HepG2 (cell line): ENCODE data around the gene CCDC154. TPM values are rescaled to one million over a fixed set of nuclear protein-coding genes. Genes with fewer than 3 reads are reported as not detected.

Experiments
- KAT7 ChIP-seq: IDR thresholded peaks from 2 replicates; pipeline ENCODE4 v1.6.1; 2018; ENCODE audit warnings: borderline replicate concordance, missing compliant biosample characterization
- KLF16 ChIP-seq, 2 experiments: sonication (generic) in 1 of 2; formaldehyde crosslinking in 1 of 2; IDR thresholded peaks; 2 replicates each; pipeline versions ENCODE4 v1.6.1 to v1.8.0; 2016 to 2023; ENCODE audit warnings: missing genetic modification reagents in 2 of 2, missing compliant biosample characterization in 1 of 2
- MAZ ChIP-seq, 2 experiments: sonication (generic) in 1 of 2; formaldehyde crosslinking in 1 of 2; IDR thresholded peaks; 2 replicates each; pipeline versions ENCODE4 v1.5.0 to v1.6.1; 2012 to 2020; ENCODE audit warnings: low read depth in 2 of 2, mild to moderate bottlenecking in 2 of 2, borderline replicate concordance in 1 of 2, improper control_type of control experiment in 1 of 2, low read length in 1 of 2, missing genetic modification reagents in 1 of 2, moderate library complexity in 1 of 2
- MXD1 ChIP-seq: sonication (generic); formaldehyde crosslinking; IDR thresholded peaks from 2 replicates; pipeline ENCODE4 v1.4.0; 2020; ENCODE audit warnings: mild to moderate bottlenecking, missing genetic modification reagents
- TIGD3 ChIP-seq: sonication (generic); formaldehyde crosslinking; IDR thresholded peaks from 2 replicates; pipeline ENCODE4 v1.5.1; 2020; ENCODE audit warnings: mild to moderate bottlenecking, missing genetic modification reagents, borderline replicate concordance
- TRAFD1 ChIP-seq: sonication (generic); formaldehyde crosslinking; IDR thresholded peaks from 2 replicates; pipeline ENCODE4 v1.5.1; 2020; ENCODE audit warnings: missing genetic modification reagents, mild to moderate bottlenecking, borderline replicate concordance
- ZFP90 ChIP-seq: sonication (generic); formaldehyde crosslinking; IDR thresholded peaks from 2 replicates; pipeline ENCODE4 v1.8.0; 2022; ENCODE audit warnings: missing genetic modification reagents, mild to moderate bottlenecking, inconsistent platforms, borderline replicate concordance
- ZNF17 ChIP-seq: sonication (generic); formaldehyde crosslinking; IDR thresholded peaks from 2 replicates; pipeline ENCODE4 v1.5.0; 2020; ENCODE audit warnings: mild to moderate bottlenecking, missing genetic modification reagents
- ZNF256 ChIP-seq: sonication (generic); formaldehyde crosslinking; conservative IDR thresholded peaks from 2 replicates; pipeline ENCODE4 v1.4.0; 2020; ENCODE audit warnings: missing genetic modification reagents
- ZNF3 ChIP-seq: IDR thresholded peaks from 2 replicates; pipeline ENCODE4 v1.7.0; 2017; ENCODE audit warnings: inconsistent platforms
- ZNF333 ChIP-seq: sonication (generic); formaldehyde crosslinking; IDR thresholded peaks from 2 replicates; pipeline ENCODE4 v1.4.0; 2020; ENCODE audit warnings: mild to moderate bottlenecking, missing genetic modification reagents, borderline replicate concordance
- ZNF337 ChIP-seq: sonication (generic); formaldehyde crosslinking; IDR thresholded peaks from 2 replicates; pipeline ENCODE4 v1.5.1; 2020; ENCODE audit warnings: missing genetic modification reagents, low read depth, mild to moderate bottlenecking, borderline replicate concordance
- ZNF367 ChIP-seq: sonication (generic); formaldehyde crosslinking; IDR thresholded peaks from 2 replicates; pipeline ENCODE4 v1.4.0; 2020; ENCODE audit warnings: missing genetic modification reagents, borderline replicate concordance
- ZNF44 ChIP-seq: sonication (generic); formaldehyde crosslinking; IDR thresholded peaks from 2 replicates; pipeline ENCODE4 v1.5.1; 2020; ENCODE audit warnings: mild to moderate bottlenecking, missing genetic modification reagents
- ZNF782 ChIP-seq: sonication (generic); formaldehyde crosslinking; IDR thresholded peaks from 2 replicates; pipeline ENCODE4 v1.4.0; 2020; ENCODE audit warnings: missing genetic modification reagents, mild to moderate bottlenecking, borderline replicate concordance
- ZNF788 ChIP-seq: sonication (generic); formaldehyde crosslinking; IDR thresholded peaks from 2 replicates; pipeline ENCODE4 v1.5.0; 2020; ENCODE audit warnings: mild to moderate bottlenecking, missing genetic modification reagents, borderline replicate concordance
- polyA plus RNA-seq, 8 experiments: library from polyadenylated mRNA; depleted of rRNA in 3 of 8; stranded (reverse) in 7 of 8; unstranded in 1 of 8; fragments of >200 nt; fragmentation: Illumina TruSeq in 4 of 8; extraction: Trizol in 4 of 8; gene quantifications; 2 replicates each; pipeline versions ENCODE4 v1.2.1 to v1.2.3, GENCODE V29; 2011 to 2016; ENCODE audit warnings: low read depth in 4 of 8, missing spikeins in 1 of 8, mixed read lengths in 1 of 8; ENCODE audit not compliant: insufficient read depth in 1 of 8
- total RNA-seq, 5 experiments: library from RNA; depleted of rRNA; stranded (reverse); fragments of >200 nt; fragmentation: Illumina TruSeq; extraction: Trizol; gene quantifications; 2 replicates each; pipeline ENCODE4 v1.2.3, GENCODE V29; 2016; ENCODE audit warnings: low read depth in 1 of 5

The CCDC154 gene
- total and polyA plus RNA-seq, 2 of the 13 experiments (the other 11 are each of a cell fraction or from before 2014, with no cell fraction given), result 0.92 to 1.5 TPM

DNA sequence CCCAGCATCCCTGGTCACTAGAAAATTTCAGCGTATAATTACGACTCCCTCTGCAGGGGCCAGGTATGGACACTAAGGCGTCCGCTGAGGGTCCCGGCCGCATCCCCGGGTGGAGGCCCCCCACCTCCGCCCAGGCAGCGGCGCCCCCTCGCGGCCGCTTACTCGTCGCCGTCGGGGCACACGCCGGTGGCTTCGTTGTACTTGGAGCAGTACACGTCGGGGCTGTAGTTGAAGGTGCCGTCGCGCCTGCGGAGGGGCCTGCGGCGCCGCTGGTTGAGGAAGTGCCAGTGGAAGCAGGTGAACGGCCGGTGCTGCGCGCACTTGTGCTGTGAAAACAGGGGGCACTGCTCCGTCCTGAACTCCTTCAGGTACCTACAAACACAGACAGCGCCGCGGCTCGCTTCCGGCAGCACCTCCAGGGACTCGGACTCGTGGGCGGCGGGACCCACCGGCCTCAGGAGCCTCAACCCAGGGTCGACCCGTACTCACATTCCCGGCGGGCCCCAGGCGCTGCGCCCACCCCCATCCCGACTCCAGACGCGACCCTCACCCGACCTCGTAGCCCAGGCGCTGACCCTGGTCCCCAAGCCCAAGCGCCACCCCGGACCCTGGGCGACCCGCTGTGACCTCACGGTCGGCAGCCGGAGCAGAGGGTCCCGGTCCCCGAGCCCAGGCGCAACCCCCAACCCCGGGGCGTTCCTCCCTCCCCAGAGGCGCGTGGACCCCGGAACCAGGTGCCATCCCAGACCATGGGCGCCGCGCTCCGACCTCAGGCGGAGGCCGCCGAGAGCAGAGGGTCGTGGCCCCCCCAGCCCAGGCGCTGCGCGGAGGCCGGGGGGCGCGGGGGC is 30.4 kb downstream of the CCDC154 start (continued):
- TF ChIP-seq ZNF337, result no peak
- peak; percentile 4; the same call in 1 of the 2 replicates for TF ChIP-seq ZNF788
- TF ChIP-seq ZNF333 (CRISPR knock-in tag), result 0 out of 2 replicates have a peak, but pooled peaks have one; percentile 35
- peak; percentile 49; the same call in 1 of the 2 replicates for TF ChIP-seq MXD1
- no peak for TF ChIP-seq ZNF256
- peak; percentile 40; the same call in 1 of the 2 replicates for TF ChIP-seq ZFP90 (CRISPR knock-in tag)
- no peak for TF ChIP-seq KAT7 (CRISPR knock-in tag)
- no peak for TF ChIP-seq ZNF3 (CRISPR knock-in tag)
- peak; percentile 51; the same call in 1 of the 2 replicates for TF ChIP-seq MAZ (IDR thresholded peaks at IDR 0.05; ENCODE audit: borderline replicate concordance, low read depth, low read length)
- TF ChIP-seq MAZ (CRISPR knock-in tag; IDR thresholded peaks at IDR 0.05; ENCODE audit: low read depth), result peak; percentile 62
- no peak for TF ChIP-seq ZNF782 (CRISPR knock-in tag)
- TF ChIP-seq ZNF17 (CRISPR knock-in tag), result no peak
- no peak for TF ChIP-seq ZNF367 (CRISPR knock-in tag)
- TF ChIP-seq KLF16 (CRISPR knock-in tag; IDR thresholded peaks at IDR 0.05), result peak in 1 of 2 experiments; percentile 15; a peak in 1 of 4 replicates
- TF ChIP-seq TIGD3, result no peak
- TF ChIP-seq TRAFD1 (CRISPR knock-in tag), result no peak
- no peak for TF ChIP-seq ZNF44
